ENCODE data around the gene SCAMP3. TPM values are rescaled to one million over a fixed set of nuclear protein-coding genes. Genes with fewer than 3 reads are reported as not detected.

The SCAMP3 gene
- total RNA-seq, 1 experiment from 2014 or later = 64.2 TPM

DNA sequence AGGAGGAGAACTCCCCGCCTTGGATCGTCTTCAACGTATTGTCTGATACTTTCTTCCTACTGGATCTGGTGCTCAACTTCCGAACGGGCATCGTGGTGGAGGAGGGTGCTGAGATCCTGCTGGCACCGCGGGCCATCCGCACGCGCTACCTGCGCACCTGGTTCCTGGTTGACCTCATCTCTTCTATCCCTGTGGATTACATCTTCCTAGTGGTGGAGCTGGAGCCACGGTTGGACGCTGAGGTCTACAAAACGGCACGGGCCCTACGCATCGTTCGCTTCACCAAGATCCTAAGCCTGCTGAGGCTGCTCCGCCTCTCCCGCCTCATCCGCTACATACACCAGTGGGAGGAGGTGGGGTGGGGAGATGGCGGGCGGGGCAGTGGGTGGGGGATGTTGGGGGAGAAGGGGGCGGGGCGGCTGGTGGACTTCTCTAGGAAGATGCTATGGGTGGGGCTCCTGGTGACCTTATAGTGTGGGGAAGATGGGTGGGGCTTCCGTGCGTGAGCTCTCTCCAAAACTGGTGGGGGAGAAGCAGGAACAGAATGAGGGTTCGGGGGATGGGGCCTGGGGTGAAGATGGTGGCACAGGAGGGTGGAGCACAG, 20.4 kb upstream of the SCAMP3 start (continued):
- TF ChIP-seq, protein P1, sequence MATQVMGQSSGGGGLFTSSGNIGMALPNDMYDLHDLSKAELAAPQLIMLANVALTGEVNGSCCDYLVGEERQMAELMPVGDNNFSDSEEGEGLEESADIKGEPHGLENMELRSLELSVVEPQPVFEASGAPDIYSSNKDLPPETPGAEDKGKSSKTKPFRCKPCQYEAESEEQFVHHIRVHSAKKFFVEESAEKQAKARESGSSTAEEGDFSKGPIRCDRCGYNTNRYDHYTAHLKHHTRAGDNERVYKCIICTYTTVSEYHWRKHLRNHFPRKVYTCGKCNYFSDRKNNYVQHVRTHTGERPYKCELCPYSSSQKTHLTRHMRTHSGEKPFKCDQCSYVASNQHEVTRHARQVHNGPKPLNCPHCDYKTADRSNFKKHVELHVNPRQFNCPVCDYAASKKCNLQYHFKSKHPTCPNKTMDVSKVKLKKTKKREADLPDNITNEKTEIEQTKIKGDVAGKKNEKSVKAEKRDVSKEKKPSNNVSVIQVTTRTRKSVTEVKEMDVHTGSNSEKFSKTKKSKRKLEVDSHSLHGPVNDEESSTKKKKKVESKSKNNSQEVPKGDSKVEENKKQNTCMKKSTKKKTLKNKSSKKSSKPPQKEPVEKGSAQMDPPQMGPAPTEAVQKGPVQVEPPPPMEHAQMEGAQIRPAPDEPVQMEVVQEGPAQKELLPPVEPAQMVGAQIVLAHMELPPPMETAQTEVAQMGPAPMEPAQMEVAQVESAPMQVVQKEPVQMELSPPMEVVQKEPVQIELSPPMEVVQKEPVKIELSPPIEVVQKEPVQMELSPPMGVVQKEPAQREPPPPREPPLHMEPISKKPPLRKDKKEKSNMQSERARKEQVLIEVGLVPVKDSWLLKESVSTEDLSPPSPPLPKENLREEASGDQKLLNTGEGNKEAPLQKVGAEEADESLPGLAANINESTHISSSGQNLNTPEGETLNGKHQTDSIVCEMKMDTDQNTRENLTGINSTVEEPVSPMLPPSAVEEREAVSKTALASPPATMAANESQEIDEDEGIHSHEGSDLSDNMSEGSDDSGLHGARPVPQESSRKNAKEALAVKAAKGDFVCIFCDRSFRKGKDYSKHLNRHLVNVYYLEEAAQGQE (IDR thresholded peaks at IDR 0.05; ENCODE audit: low read depth) = no peak
- TF ChIP-seq EGR1 (IDR thresholded peaks at IDR 0.05; ENCODE audit: low read depth) (no peak), POLR2A (IDR thresholded peaks at IDR 0.05; ENCODE audit: borderline replicate concordance, extremely low read depth, insufficient read depth, insufficient read length) (no peak), FOSL1 (IDR thresholded peaks at IDR 0.05; ENCODE audit: low read depth) (no peak)
- TF ChIP-seq, protein P2, sequence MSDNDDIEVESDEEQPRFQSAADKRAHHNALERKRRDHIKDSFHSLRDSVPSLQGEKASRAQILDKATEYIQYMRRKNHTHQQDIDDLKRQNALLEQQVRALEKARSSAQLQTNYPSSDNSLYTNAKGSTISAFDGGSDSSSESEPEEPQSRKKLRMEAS (IDR thresholded peaks at IDR 0.05) = no peak

DNA sequence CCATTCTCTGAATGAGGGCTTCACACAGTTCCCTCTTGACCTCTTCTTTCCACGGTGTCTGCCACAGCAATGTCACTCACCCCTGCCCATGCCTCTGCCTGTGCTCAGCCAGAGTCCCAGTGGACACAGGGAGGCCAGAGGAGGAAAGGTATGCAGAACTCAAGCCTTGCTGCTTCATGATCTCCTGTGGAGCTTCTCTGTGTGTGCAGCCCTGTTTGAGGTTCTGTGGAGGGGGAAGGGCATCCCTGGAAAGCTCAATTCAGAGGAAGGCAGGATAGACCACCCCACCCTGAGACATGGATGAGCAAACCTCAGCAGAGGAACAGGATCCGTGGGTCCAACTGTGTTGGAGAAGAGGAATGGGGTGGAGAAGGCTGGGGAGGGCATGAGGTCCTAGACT, 17.1 kb upstream of the SCAMP3 start:
- H2AFZ ChIP-seq (ENCODE audit: low read depth, low read length, poor library complexity, severe bottlenecking) = no peak overlapping the region
- no peaks in the 10 kb centered on the region for H3K79me2 ChIP-seq (ENCODE audit: insufficient read depth, low read length)
- no peak overlapping the region for H3K4me2 ChIP-seq (ENCODE audit: low read length)
- DNase-seq (ENCODE audit: low read depth, low spot score) (no peak), ATAC-seq (no peak)
- TF ChIP-seq SP1 (IDR thresholded peaks at IDR 0.05; ENCODE audit: low read depth) (no peak), SRF (IDR thresholded peaks at IDR 0.05; ENCODE audit: low read depth) (no peak)
- TF ChIP-seq, protein P2 (IDR thresholded peaks at IDR 0.05) = no peak
- no peaks in the 10 kb centered on the region for H3K9me2 ChIP-seq (ENCODE audit: insufficient read depth)
- POLR2A ChIA-PET = interaction anchor here (1.2 kb wide), 1 partner anchor 29 kb away, joined by 3 read pairs; the partner anchor contains the start of gene FDPS
- RAD21 ChIA-PET (ENCODE audit: low non-redundant PET in 1 of 2, low total read pairs in 2 of 2, uncharacterized antibody in 2 of 2, unreplicated experiment in 2 of 2) = no interaction called here
- no peaks in the 10 kb centered on the region for H3K9me3 ChIP-seq (ENCODE audit: control insufficient read depth in 1 of 2, insufficient read depth in 1 of 2, low read depth in 1 of 2, low read length in 2 of 2)
- H4K20me1 ChIP-seq (ENCODE audit: insufficient read depth) = no peaks in the 10 kb centered on the region
- no peak overlapping the region for H3K27ac ChIP-seq (ENCODE audit: low read depth, low read length)
- CTCF ChIA-PET = interaction anchor here (0.8 to 1.2 kb wide), 2 partner anchors 44 to 72 kb away, joined by 3 to 4 read pairs; no protein-coding TSS in a partner anchor
- H3K4me3 ChIP-seq (replicated peaks in 1 of 2; ENCODE audit: low read depth in 1 of 2, low read length in 2 of 2) = no peak overlapping the region
- intact Hi-C loops (cut with micrococcal nuclease) = loop anchor here (5.0 kb wide), 1 partner anchor 223 kb away; no protein-coding TSS in a partner anchor
- H3K9ac ChIP-seq (ENCODE audit: low read length) = no peak overlapping the region
- H3K4me1 ChIP-seq (ENCODE audit: control insufficient read depth in 1 of 2, insufficient read depth in 2 of 2, low read length in 2 of 2) = peaks cover 5 to 21% of the 10 kb centered on the region in 2 experiments
- H3K36me3 ChIP-seq (ENCODE audit: control insufficient read depth in 1 of 2, insufficient read depth in 2 of 2, low read length in 2 of 2) = no peaks in the 10 kb centered on the region
- BruUV-seq (replicated peaks) = no TSS peak
- H3K27me3 ChIP-seq (ENCODE audit: insufficient read depth, low read length) = no peaks in the 10 kb centered on the region
